A673 (cell line): Measurements from ENCODE around the gene ATP10A. TPM values are rescaled to one million over a fixed set of nuclear protein-coding genes. Genes with fewer than 3 reads are reported as not detected.

ENCODE experiments used
- BruUV-seq: library from RNA; stranded (reverse); fragments of 400-500 nt; replicated peaks from 2 replicates; lab custom pipeline; 2021; lab: Mats Ljungman, UMichigan
- CTCF ChIA-PET: fragments of 300-600 bp; sonication (Branson Sonifier 250); formaldehyde crosslinking; loops from one replicate; lab custom pipeline; 2022; ENCODE audit warnings: antibody characterized with exemption; lab: Charles Lee
- POLR2A ChIA-PET: fragments of 300-600 bp; sonication (Branson Sonifier 250); formaldehyde crosslinking; loops from one replicate; lab custom pipeline; 2022; ENCODE audit warnings: antibody characterized with exemption; ENCODE audit not compliant: low non-redundant PET; lab: Charles Lee
- DNase-seq: peaks from one replicate; pipeline ENCODE4 v3.0.0-alpha.2; 2015; ENCODE audit warnings: low spot score
- H3K27ac ChIP-seq: fragments of 200-600 bp; sonication (generic); 2 replicates; pipeline ENCODE4 v1.5.1; 2016; ENCODE audit warnings: mixed run types, low read depth, mild to moderate bottlenecking, mixed read lengths, antibody characterized with exemption, low read length; ENCODE audit not compliant: poor library complexity, severe bottlenecking
- H3K27me3 ChIP-seq: fragments of 200-600 bp; sonication (generic); replicated peaks from 2 replicates; pipeline ENCODE4 v1.6.1; 2017; ENCODE audit warnings: mixed run types, low read depth, mild to moderate bottlenecking, mixed read lengths, antibody characterized with exemption, low read length; ENCODE audit not compliant: insufficient read depth, poor library complexity
- H3K36me3 ChIP-seq: fragments of 200-600 bp; sonication (generic); 2 replicates; pipeline ENCODE4 v1.6.1; 2016; ENCODE audit warnings: mixed run types, mild to moderate bottlenecking, mixed read lengths, antibody characterized with exemption, low read length; ENCODE audit not compliant: insufficient read depth, poor library complexity, severe bottlenecking
- H3K4me1 ChIP-seq: fragments of 200-600 bp; sonication (generic); 2 replicates; pipeline ENCODE4 v1.6.1; 2017; ENCODE audit warnings: mixed run types, mild to moderate bottlenecking, mixed read lengths, antibody characterized with exemption, low read length; ENCODE audit not compliant: insufficient read depth, poor library complexity, severe bottlenecking
- H3K4me3 ChIP-seq: fragments of 200-600 bp; sonication (generic); 2 replicates; pipeline ENCODE4 v1.5.1; 2016; ENCODE audit warnings: low read depth, mixed run types, mild to moderate bottlenecking, mixed read lengths, low read length; ENCODE audit not compliant: poor library complexity, severe bottlenecking
- H3K9me3 ChIP-seq: fragments of 200-600 bp; sonication (generic); 2 replicates; pipeline ENCODE4 v1.6.1; 2016; ENCODE audit warnings: mixed run types, low read depth, mild to moderate bottlenecking, mixed read lengths, antibody characterized with exemption, low read length; ENCODE audit not compliant: poor library complexity, severe bottlenecking
- EZH2 ChIP-seq: fragments of 200-600 bp; sonication (generic); IDR thresholded peaks from 2 replicates; pipeline ENCODE4 v1.6.1; 2017; ENCODE audit warnings: borderline replicate concordance, low read depth, mild to moderate bottlenecking, mixed read lengths, antibody characterized with exemption, low read length; ENCODE audit not compliant: poor library complexity, severe bottlenecking
- intact Hi-C: fragments of 100-400 bp; cut with micrococcal nuclease; formaldehyde crosslinking; loops from one replicate; pipeline ENCODE4 v1.10.0; 2022; ENCODE audit not compliant: unreplicated experiment
- total RNA-seq: library from RNA; stranded (reverse); gene quantifications from 2 replicates; pipeline ENCODE4 v1.2.3, GENCODE V29; 2021
- TF ChIP-seq, protein P1 (sequence below): fragments of 300-800, 200-600 bp; sonication (generic); conservative IDR thresholded peaks from 2 replicates; pipeline ENCODE4 v1.5.1; 2017; ENCODE audit warnings: low read depth, mild to moderate bottlenecking, antibody characterized with exemption, low read length, moderate library complexity, mixed read lengths

ATP10A gene
- total RNA-seq, 1 experiment from 2014 or later: not detected

DNA sequence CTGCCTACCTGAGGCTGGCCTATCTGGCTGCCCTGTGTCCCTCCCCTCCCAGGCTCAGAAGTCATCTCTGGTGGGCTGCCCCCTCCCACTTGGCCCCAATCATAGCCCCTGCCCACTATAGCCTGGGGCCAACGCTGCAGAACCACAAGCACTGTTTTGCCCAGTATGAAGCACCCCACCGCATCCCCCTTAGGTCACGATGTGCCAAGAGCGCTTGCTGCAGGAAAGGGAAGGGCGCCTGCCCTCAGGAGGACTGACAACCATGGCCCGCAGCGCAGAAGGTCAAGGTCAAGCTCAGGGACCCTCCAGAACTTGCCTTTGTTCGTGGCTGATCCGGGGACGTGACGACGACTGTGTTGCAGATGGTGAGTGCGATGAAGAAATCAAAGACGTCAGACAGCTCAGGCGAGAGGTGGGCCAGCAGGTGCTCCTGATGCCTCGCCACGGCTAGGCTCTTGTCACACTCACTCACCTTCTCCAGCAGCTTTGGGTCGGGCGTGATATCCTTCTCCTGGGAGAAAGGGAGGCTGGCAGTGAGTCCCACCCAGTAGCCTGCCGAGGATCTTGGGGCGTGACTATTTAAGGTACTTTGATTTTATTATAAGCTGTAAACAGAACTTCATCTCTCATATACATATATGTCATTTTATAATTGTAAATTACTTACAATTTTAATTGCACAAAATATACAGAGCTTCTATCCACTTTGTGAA, 146.6 kb downstream of the ATP10A start:
- ChIA-PET CTCF (no interaction called here), POLR2A (no interaction called here)
- Histone ChIP-seq H3K27me3 (no peaks in the 10 kb centered on the region), H3K4me1 (no peaks in the 10 kb centered on the region), H3K4me3 (no peak overlapping the region), H3K9me3 (peaks cover 19% of the 10 kb centered on the region), H3K27ac (no peak overlapping the region), H3K36me3 (no peaks in the 10 kb centered on the region)
- no peak for TF ChIP-seq EZH2
- TF ChIP-seq, protein P1, sequence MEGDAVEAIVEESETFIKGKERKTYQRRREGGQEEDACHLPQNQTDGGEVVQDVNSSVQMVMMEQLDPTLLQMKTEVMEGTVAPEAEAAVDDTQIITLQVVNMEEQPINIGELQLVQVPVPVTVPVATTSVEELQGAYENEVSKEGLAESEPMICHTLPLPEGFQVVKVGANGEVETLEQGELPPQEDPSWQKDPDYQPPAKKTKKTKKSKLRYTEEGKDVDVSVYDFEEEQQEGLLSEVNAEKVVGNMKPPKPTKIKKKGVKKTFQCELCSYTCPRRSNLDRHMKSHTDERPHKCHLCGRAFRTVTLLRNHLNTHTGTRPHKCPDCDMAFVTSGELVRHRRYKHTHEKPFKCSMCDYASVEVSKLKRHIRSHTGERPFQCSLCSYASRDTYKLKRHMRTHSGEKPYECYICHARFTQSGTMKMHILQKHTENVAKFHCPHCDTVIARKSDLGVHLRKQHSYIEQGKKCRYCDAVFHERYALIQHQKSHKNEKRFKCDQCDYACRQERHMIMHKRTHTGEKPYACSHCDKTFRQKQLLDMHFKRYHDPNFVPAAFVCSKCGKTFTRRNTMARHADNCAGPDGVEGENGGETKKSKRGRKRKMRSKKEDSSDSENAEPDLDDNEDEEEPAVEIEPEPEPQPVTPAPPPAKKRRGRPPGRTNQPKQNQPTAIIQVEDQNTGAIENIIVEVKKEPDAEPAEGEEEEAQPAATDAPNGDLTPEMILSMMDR: no peak
- intact Hi-C loops: no loop called here
- no peak for DNase-seq
- no TSS peak for BruUV-seq

DNA sequence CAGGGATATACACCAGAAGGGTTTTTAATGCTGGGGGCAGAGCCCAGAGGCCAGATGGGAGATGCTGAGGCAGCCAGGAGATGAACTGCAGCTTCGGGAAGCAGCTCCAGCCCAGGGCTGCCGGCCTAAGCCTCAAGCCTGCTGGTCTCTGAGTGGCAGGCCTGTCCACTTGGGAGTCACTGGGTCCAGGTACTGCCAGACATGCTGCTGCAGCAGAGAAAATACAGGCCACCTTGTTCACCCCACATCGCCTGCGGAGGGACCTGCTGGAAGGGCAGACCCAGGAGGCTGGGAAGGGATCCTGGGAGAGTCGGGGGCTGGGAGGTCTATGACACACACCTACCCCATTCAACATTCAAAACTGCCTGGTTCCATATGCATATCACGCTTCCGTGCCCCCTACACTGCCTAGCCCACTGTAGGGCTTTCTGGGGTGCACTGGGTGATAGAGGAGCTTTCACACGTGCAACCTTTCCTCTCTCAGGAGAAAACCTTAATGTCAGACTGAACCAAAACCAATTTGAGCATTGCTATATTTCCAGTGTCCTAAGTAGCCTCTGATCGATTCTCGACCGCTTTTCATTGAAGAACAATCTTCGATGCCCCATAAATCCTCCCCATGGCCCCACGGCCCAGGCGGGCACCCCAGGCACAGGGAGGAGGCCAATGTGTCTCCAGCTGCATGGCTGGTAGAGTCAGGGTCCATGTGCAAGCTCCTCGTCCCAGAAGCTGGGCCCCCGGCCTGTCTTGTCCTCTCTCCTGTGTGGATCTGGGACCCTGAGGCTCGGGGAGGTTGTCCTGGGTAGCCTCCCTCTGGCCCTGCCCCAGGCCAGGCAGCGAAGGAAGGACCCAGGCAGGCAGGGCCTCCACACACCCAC, 147.4 kb downstream of the ATP10A start:
- H3K36me3 ChIP-seq: no peaks in the 10 kb centered on the region
- intact Hi-C loops: no loop called here
- CTCF ChIA-PET: no interaction called here
- no peak for TF ChIP-seq EZH2
- TF ChIP-seq, protein P1: no peak
- POLR2A ChIA-PET: no interaction called here
- no TSS peak for BruUV-seq
- H3K4me3 ChIP-seq: no peak overlapping the region
- no peaks in the 10 kb centered on the region for H3K27me3 ChIP-seq
- peaks cover 19% of the 10 kb centered on the region for H3K9me3 ChIP-seq
- no peaks in the 10 kb centered on the region for H3K4me1 ChIP-seq
- no peak for DNase-seq
- H3K27ac ChIP-seq: no peak overlapping the region

DNA sequence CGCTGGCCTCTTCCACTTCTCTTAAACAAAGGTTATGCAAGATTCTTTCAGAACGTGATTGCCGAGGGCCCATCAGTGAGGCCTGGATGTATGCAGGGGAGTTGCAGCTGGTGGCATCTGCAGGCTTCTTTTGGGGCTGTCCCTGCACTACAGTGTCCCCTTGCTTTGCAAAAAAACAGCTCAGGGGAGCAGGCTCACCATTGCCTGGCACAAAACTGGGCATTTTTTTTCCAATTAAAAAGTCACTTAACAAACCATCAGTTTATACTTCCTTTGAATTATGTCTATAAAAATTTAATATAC, 148.6 kb downstream of the ATP10A start:
- no peak for DNase-seq
- TF ChIP-seq, protein P1: no peak
- no peak for TF ChIP-seq EZH2
- no peak overlapping the region for H3K27ac ChIP-seq
- intact Hi-C loops: no loop called here
- no peaks in the 10 kb centered on the region for H3K4me1 ChIP-seq
- ChIA-PET CTCF (no interaction called here), POLR2A (no interaction called here)
- H3K4me3 ChIP-seq: no peak overlapping the region
- no peaks in the 10 kb centered on the region for H3K27me3 ChIP-seq
- no TSS peak for BruUV-seq
- peaks cover 29% of the 10 kb centered on the region for H3K9me3 ChIP-seq
- no peaks in the 10 kb centered on the region for H3K36me3 ChIP-seq
